HCEC 1CT (cell line): ENCODE results near the gene DCTD.

ENCODE experiments used
- DNase-seq: peaks from one replicate; pipeline ENCODE4 v3.0.0-alpha.2; 2017

DCTD gene

DNA sequence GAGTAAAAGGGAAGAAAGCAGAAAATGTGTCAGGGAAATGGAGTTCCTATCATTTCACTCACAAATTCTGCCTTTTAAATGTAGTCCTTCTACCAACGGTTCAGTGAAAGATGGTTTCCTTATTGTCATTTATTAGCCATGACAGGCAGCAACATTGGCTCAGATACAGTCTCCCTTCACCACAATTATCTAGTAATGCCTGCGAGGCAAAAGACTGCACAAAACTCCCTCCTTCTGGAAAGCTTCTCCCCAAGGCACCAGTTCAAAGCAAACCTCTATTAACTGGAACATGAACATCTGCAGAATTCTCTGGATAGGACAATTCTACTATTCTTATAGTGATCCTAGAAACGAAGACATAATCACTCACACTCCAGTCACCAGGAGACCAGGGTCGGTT is 28.3 kb downstream of the DCTD start:
- no peak for DNase-seq

DNA sequence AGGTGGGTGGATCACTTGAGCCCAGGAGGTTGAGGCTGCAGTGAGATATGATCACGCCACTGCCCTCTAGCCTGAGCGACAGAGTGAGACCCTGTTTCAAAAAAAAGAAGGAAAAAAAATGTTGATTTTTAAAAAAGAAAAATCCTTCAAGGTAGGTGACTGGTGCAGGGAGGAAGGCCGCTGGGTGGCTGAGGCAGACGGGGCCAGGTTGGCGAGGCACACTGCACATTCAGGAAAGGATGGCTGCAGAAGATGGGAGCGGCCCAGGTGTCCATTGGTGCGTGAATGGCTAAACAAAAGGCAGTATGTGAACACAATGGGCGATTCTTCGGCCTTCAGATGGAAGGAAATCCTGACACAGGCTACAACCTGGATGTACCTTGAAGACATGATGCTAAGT is 30.4 kb downstream of the DCTD start:
- DNase-seq: no peak

DNA sequence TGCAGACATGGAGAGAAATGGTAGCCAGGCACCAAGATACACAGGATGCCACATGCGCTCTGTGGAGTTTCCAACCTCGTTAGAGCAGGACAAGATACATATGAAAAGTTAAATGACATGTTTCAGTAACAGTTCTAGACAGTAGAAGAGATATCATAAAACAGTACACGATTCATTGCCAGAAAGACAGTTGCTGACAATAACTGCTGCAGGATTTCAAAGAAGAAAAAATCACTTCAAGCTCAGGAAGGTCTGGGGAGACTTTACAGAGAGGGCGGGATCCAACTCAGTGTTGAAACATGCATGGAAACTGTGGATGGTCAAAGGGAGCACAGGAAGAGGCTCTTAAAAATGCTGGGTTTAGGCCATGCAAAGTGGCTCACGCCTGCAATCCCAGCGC is 31.0 kb downstream of the DCTD start:
- no peak for DNase-seq

DNA sequence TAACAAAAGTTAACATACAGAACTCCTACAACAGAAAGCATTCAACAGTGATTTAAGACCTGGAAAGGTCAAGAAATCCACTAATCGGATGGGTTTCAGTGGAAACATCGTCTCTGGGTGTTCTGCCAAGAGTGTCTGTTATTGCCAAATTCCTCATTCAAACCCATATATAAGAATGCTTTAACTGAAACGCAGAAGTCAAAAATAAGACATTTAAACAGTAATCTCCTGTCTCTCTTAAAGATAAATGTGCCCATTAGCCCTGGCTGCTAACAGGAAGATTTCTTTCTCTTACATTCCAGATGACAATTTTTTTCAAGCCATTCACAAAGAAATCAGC is 31.5 kb downstream of the DCTD start:
- no peak for DNase-seq

DNA sequence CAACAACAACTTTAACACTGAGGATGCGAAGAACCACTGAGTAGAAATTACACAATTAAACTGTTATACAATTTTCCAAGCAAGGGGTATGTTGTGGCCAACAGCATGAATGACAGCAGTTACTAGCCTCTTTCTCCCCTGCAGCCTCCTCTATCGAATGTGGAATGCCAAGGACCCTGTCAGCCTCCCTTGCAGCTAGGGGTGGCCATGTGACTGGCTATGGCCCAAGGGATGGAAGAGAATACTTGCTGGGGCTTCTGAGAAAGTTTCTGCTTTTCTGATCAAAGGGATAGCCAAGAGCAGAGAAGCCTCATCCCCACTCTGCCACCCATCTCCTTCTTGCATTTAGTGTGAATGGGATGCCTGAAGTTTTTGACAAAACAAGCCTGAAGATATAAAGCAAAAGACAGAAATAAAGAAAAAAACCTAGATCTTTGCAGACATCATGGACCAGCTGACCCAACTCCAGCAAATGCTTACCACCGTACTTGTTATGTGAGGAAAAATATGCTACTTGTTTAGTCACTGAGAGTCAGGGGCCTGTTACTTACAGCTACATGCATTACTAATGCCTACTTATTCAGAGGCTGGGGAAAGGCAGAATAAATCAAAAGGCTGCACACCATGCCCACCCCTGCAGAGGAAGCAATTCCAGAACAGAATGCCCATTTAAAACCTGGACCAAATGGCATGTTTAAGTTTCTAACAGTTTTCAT is 32.0 kb downstream of the DCTD start:
- DNase-seq: no peak

DNA sequence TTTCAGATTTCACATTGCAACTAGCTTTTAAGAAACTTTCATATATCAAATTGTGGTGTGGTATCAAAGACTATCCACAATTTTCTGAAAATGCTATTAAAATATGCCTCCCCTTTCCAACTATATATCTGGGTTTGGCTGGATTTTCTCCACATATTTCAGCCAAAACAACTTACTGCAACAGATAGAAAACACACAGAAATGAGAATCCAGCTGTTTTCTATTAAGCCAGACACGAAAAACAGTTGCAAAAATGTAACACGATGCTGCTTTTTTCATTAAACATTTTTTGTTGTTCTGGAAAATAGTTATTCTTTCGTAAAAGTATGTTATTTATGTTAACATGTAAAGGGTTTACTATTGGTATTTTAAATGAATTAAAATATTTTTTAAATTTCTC is 33.1 kb downstream of the DCTD start:
- DNase-seq: no peak

DNA sequence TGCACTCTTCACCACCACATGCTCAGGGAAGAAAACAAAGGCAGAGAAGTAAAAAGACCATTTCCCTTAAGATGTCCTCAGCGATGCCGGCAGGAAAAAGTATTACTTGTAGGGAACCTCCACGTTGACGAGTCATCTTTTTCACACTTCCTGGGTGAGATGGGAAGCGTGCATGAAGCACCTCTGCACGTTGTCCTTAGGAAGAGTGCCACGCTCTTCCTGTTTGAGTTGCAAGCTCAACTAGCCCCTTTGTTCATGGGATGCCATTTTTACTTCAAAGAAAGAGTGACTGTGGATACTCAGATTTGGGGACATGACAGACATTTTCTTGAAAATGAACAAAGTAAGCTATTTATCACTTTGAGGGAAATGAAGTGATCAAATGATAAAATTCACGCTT is 33.8 kb downstream of the DCTD start:
- no peak for DNase-seq

DNA sequence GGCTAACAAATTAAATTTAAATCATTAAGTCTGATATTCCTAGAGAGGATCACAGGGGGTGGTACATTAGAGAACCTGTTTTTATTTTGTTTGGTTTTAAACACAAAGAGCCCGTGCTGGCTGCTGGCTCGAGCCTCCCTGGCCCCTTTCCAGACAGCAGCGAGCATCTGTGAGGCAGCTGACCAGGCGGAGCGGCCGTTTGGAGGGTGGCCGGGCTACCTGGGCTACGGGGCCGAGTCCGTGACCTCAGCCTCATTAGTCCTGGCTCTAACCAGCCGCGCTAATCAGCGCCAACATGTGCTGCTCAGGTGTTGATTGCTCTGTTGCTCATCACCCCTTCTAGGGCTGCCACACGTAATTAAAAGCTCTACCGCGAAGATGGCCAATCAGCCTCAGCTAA is 35.3 kb downstream of the DCTD start:
- DNase-seq: no peak

DNA sequence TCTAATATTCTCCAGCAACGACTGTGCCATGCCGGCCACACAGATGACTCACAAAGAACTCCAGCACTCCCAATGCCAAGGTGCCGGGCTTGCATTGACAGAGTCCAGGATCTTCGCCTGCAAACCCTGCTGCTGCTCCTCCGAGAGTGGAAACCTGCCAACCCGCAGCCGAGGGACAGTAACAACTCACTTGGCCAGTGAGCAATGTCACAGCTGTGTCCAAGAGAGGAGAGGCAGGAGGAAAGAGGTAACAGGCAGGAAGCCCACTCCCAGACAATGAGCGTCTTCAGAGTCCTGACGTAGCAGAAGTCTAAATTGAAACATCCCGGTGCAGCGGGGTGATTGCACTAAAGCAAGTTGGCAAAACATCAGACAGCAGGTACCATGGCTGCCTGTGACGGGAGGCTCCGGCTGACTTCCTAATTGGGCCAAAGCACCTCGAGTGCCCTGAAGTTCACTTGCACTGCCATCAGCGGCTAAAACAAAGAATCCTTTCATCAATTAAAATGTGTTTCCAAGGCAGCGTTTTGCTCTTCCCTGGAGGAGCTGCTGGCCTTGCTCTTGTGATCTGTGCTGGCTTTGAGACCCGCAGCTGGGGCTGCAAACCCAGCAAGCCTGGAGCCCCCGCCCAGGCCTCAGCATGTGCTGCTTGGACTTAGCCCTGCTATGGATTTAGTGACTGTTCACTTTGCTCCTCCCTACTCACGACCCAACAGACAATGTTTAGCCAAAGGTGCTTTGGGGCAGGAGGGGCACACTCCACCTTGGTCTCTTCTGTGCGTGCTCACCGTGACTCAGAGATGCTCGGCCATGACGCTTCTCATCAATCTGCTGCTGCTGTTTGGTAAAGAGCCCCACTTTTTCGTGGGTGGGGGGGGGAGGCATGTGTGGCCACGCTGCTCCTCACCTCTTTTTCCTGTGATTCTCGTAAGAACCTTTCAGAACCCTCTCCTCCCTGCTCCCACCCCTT is 36.5 kb downstream of the DCTD start:
- no peak for DNase-seq

DNA sequence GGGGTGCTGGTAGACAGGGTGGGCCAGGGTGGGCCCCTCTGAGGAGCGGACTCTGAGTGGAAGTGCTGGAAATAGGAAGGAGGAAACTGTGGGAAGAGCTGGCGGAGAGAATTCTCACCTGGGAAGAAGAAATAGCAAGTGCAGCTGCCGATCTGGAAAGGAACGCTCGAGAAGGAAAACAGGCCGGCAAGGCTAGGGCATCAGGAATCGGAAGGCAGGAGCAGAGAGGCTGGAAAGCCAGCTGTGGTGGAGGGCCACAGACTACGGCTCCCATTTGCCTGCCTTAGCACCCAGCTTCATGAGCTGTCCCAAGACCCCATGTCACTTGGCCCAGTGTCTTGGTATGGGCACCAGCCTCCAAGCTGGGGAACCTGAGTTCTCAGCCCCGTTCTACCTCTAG is 37.3 kb downstream of the DCTD start:
- DNase-seq: no peak

DNA sequence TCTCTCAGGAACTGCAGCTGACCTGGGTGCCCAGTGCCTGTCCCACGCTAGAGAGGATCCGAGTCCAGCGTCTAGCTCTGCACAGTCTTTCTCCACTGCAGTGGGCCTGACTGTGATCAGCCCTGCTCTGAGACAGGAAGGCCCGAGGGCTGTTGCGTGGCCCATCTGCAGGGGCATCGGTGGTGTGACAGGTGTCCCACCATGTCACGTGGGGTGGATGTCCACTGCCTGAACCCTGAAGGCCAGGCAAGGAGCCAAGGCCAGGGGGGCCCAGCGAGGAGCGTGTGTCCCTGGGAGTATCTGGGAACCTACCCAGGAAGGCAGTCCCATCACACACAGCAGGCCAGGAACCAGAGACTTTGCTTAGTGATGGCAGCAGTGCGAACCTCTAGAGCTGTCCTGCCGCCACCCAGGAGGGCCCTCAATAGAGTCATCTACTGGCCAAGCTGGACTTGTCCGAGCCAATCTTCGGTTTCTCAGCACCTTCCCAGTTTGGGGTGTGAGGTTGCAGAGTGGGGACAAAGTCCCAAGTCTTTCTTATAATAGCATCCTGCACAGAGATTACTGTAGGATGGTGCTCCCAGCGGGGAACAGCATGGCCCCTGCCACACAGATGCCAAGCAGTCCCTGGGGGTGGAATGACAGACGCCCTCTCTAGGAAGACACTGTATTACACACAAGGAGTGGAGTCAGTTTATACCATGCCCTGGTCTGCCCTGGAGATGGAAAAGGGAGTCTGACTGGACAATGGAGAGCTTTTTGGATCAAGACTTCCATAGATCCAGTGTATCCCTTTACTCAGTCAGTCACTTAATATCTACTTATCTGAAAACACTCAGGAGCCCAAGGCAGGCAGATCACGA is 38.3 kb downstream of the DCTD start:
- DNase-seq: no peak

DNA sequence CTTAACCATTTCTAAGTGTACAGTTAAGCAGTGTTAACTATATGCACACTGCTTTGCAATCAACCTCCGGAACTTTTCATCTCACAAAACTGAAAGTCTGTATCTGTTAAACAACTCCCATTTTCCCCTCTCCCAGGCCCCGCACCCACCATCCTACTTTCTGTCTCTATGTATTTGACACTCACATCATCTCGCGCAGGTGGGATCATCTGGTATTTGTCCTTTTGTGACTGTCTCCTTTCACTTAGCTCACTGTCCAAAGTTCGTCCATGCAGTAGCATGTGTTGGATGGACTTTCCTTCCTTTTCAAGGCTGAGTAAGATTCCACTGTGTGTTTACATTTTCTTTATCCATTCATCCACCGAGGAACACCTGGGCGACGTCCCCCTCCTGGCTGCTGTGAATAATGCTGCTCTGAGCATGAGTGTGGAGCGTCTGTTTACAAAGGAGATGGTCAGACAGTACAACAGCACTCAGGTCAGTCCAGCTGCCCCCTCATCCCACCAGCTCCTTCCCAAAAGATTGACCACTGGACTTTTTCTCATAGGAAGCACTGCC is 39.8 kb downstream of the DCTD start:
- DNase-seq: no peak

DNA sequence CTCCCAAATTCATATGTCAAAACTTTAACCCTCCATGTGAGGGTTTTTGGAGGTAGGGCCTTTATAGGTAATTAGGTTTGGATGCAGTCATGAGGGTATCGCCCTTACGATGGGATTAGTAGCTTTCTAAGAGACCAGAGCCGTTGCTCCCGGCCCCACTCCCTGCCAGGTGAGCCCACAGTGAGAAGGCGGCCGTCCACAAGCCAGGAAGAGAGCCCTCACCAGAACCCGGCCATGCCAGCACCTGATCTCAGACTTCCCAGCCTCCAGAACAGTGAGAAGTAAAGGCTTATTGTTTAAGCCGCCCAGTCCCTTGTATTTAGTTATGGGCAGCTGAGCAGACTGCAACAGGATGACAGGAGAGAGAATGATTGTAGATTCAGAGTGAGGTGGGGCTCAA is 40.8 kb downstream of the DCTD start:
- DNase-seq: no peak

DNA sequence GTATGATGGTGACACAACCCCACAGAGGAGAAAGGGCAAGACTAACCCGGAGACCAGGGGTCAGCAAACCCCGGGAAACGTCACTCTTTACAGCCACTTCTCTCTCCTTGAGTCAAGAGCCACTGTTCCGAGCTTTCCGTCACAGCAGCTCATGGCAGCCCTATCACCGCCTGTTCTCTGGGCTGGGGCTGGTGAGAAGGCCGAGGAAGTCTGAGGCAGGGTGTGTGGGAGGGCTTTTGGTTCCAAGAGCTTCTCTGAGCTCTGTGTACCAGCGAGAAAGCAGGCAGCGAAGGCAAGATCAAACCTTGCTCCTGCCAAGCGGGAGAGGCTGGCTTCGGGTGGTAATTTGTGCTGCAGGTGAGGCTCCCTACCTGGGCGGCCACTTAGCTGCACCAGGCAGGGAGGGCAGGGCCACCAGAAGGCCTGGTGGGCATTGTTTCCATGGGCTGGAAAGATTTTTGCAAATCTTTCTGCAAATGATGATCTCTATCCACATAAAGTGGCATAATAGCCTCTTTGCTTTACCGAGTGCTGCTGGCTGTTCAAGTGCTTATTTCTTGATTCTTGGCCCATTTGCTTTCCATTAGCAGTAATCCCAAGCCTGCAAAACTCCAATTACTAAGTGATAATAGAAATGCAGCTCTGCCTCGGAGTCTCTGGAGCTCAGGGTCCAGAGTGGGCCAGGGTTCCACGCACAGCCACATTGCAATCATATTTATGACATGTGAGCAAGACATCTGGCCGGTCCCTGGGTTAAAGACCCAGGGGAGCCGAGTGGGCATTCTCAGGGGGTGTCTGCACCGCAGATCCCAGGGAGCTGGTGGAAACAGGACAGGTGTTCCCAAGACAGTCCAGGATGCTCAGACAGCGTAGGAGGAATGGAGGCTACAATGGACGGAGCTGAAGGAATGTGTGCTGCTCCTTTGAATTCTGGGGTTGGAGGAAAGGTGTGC is 41.5 kb downstream of the DCTD start:
- no peak for DNase-seq

DNA sequence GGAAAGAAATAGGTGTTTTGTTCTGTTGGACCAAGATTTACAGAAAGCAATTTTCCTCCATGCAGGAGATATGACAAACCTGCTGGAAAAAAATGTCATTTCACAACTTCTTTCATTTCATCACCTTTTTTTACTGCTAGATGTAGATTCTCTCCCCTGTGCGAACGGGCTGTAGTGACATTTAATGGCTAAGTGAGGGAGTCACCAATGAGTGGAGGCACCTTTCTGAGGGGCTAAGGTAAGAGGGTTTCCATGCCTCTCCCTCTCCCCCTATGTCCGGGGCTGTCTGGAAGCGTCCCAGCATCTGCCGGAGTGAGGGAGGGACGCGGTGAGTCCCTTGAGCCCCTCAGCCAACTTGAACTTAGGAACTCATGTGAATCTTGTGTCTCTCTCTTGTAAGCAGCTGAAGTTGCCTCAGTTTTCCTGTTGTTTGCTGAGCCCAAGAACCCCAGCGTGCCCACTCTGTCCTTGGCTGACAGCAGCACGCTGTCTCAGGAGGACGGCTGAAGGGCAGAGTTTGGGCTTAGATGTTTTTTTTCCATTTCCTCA is 42.3 kb downstream of the DCTD start:
- DNase-seq: no peak

DNA sequence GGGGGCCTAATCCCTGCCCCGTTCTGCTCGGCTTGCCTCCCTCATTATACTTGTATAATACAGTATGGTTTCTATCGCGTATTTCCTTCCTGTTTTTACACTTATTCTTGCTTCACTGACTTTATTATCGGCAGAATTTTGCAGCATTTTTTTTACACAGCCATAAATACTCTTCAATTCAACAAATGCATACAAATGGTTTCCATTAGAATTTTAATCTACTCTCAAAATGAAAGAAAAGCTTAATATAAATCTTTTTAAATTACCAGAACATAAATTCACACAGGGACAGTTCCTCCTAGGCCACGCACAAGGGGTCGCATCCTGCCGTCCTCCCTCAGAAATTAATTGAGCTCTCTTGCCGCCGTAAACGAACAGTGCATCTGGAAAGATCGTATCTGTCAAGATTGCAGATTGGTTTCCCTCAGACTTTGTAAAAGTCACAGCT is 42.9 kb downstream of the DCTD start:
- no peak for DNase-seq

DNA sequence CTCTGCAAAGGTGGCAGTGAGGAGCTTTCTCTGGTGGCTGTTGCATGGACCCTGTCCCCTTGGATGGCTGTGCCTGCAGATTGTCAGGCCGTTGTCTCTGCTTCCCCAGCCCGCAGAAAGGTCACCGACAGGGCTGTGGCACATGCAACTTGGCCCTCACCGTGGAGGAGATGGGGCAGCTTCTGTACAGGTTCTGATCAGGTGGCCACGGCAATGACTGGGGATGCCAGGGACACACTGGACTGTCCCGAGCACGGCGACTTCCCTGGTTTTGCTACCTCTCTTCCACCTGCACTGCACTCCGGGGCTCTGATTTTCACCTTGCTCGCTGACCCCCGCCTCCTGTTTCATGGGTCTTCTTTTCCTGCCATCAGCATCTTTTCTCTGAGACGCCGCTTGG is 43.5 kb downstream of the DCTD start:
- no peak for DNase-seq

DNA sequence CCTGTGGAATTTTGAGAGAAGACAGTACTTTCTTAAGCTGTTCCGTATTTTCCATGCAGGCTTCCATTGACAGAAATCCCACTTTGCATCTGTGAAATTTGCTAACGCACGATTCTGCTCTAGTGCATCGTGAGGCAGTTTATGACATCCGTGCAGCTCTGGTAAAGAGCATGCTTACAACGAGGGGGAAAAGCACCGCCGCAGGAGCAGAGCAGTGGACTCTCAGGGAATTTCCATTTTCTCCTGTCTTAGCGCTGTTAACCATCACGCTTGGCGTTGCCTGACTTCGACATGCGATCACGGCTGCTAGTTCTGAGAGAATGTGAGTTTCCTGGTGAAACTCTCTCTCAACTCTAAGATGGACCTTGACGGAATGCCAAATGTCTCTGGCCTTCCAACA is 43.9 kb downstream of the DCTD start:
- no peak for DNase-seq

DNA sequence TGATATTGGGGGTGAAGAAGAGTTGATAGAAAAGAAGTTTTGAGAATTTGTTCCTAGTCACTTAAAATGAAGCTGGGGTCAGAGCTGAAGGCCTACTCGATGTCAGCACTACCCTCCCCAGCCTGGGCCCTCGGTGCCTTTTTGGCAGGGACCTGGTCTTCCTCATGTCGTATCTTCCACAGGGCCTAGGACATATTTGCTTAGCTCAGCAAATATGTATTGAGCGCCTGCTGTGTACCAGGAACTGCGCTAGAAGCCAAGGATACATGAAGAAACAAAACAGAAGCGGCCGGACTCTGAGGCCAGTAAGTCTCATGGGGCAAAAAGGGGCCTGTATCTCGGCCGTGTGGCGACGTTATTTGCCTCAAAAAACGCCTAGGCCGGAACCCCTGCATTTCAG is 44.3 kb downstream of the DCTD start:
- DNase-seq: no peak

DNA sequence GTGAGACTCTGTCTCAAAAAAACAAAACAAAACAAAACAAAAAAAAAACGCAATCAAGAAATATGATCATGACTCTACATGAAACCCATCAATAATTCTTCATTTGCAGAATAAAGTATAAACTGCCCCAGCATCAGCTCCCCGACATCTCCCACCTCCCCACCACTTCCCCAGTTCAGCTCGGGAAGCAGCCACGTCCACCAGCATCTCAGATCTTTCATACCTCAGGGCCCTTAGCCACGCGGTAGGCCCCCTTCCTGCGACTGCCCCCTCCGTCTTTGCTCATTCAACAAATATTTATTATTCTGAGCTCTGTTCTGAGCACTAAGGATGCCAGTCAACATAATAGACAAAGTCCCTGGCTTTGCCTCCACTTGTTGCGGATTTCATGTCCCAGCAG is 45.6 kb downstream of the DCTD start:
- DNase-seq: no peak

DNA sequence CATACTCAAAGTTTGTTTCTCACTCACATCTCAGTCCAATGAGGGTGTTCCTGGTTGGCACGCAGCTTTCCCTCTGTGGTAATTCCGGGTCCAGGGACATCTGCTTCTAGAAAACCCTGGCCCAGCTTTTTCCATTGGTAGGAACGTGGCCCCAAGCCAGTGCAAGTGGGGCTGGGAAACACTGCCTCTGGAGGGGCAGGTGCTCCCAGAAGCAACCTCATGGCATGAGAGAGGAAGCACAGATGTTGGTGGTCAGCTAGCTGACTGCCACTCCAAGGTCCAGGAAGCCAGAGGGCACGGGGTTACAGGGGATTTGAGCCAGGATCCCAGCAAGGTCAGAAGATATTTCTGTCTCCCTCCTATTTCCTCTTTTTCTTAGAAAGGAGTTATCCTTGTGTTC is 47.5 kb downstream of the DCTD start:
- no peak for DNase-seq

DNA sequence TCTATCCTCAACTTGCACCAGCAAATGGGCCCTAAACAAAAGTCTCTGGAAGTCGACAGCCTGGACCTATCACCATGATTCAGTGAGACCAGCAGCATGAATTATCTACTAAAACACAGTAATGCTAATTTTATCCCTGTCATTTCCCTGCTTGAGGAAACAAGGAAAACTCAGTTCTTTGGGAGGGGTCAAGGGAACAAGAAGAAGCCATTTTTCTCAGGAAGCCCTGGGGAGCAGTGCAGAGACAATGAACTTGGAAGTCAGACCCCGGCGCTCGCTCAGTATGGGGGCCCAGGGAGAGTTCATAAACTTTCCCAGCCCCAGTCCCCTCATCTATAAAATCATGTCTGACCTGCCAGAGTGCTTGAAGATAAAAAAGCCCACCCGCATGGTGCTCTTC is 50.4 kb downstream of the DCTD start:
- DNase-seq: no peak
